Measurements from ENCODE around the gene ASB10.

Gene ASB10

GRCh38 chr7:151148319-151149259 lies 38.5 kb downstream of the ASB10 start:
- no peaks in the 10 kb centered on the region for H3K9me3 ChIP-seq
- no peak overlapping the region for H3K4me3 ChIP-seq
- no peaks in the 10 kb centered on the region for H3K4me1 ChIP-seq
- H3K27me3 ChIP-seq, result no peaks in the 10 kb centered on the region
- no peak overlapping the region for H3K4me2 ChIP-seq
- TF ChIP-seq Cebpa-rat (IDR thresholded peaks at IDR 0.05), result no peak
- H3K9ac ChIP-seq, result no peak overlapping the region
- no peak overlapping the region for H3K27ac ChIP-seq
- H4K20me1 ChIP-seq, result no peaks in the 10 kb centered on the region; the same call in 1 of the 2 replicates
- H3K36me3 ChIP-seq, result peaks cover 16% of the 10 kb centered on the region

- H3K4me2 ChIP-seq, result no peak overlapping the region
- no peak for TF ChIP-seq Cebpa-rat (IDR thresholded peaks at IDR 0.05)
Observed at GRCh38 chr7:151146761-151147160, 40.3 kb downstream of the ASB10 start.

GRCh38 chr7:151144387-151144786 lies 42.7 kb downstream of the ASB10 start:
- Histone ChIP-seq H3K4me3 (no peak overlapping the region), H3K9me3 (no peaks in the 10 kb centered on the region), H3K27me3 (no peaks in the 10 kb centered on the region), H3K27ac (no peak overlapping the region), H3K9ac (no peak overlapping the region), H3K4me2 (no peak overlapping the region), H3K4me1 (peaks cover 19% of the 10 kb centered on the region), H3K36me3 (peaks cover 57% of the 10 kb centered on the region), H4K20me1 (peaks cover 25% of the 10 kb centered on the region)
- no peak for TF ChIP-seq Cebpa-rat (IDR thresholded peaks at IDR 0.05)

More at GRCh38 chr7:151146761-151147160, 40.3 kb downstream of the ASB10 start:
- Histone ChIP-seq H3K9me3 (no peaks in the 10 kb centered on the region), H3K4me3 (no peak overlapping the region), H3K27ac (no peak overlapping the region), H3K9ac (no peak overlapping the region), H3K36me3 (peaks cover 34% of the 10 kb centered on the region), H4K20me1 (peaks cover 15% of the 10 kb centered on the region), H3K4me1 (peaks cover 18% of the 10 kb centered on the region), H3K27me3 (no peaks in the 10 kb centered on the region)

GRCh38 chr7:151143261-151144015 lies 43.6 kb downstream of the ASB10 start:
- no peak overlapping the region for H3K27ac ChIP-seq
- peaks cover 19% of the 10 kb centered on the region for H3K4me1 ChIP-seq
- no peaks in the 10 kb centered on the region for H3K9me3 ChIP-seq
- no peaks in the 10 kb centered on the region for H3K27me3 ChIP-seq
- TF ChIP-seq Cebpa-rat (IDR thresholded peaks at IDR 0.05), result no peak
- peak overlapping the region; percentile 64 for H3K4me2 ChIP-seq
- no peak overlapping the region for H3K9ac ChIP-seq
- H3K36me3 ChIP-seq, result peaks cover 60% of the 10 kb centered on the region
- no peak overlapping the region for H3K4me3 ChIP-seq
- H4K20me1 ChIP-seq, result peaks cover 30% of the 10 kb centered on the region

GRCh38 chr7:151142686-151143040 lies 44.4 kb downstream of the ASB10 start:
- Histone ChIP-seq H3K36me3 (peaks cover 67% of the 10 kb centered on the region), H3K9ac (no peak overlapping the region), H3K27me3 (no peaks in the 10 kb centered on the region), H3K27ac (no peak overlapping the region), H3K4me3 (no peak overlapping the region), H3K4me1 (peaks cover 19% of the 10 kb centered on the region), H3K9me3 (no peaks in the 10 kb centered on the region), H4K20me1 (peaks cover 31% of the 10 kb centered on the region), H3K4me2 (peak overlapping the region; percentile 64)
- TF ChIP-seq Cebpa-rat (IDR thresholded peaks at IDR 0.05), result no peak

- no peak overlapping the region for H3K4me3 ChIP-seq
- peaks cover 73% of the 10 kb centered on the region for H3K36me3 ChIP-seq
- H3K4me2 ChIP-seq, result peak overlapping the region; percentile 64
- no peak overlapping the region for H3K27ac ChIP-seq
- H3K9ac ChIP-seq, result no peak overlapping the region
- no peak for TF ChIP-seq Cebpa-rat (IDR thresholded peaks at IDR 0.05)
- H3K4me1 ChIP-seq, result peaks cover 19% of the 10 kb centered on the region
- H3K9me3 ChIP-seq, result no peaks in the 10 kb centered on the region
- H3K27me3 ChIP-seq, result no peaks in the 10 kb centered on the region
- peaks cover 37% of the 10 kb centered on the region for H4K20me1 ChIP-seq
Observed at GRCh38 chr7:151141855-151142685, 45.0 kb downstream of the ASB10 start.

GRCh38 chr7:151141311-151141854 lies 45.7 kb downstream of the ASB10 start:
- Histone ChIP-seq H3K36me3 (peaks cover 79% of the 10 kb centered on the region), H4K20me1 (peaks cover 40% of the 10 kb centered on the region), H3K9ac (no peak overlapping the region), H3K27me3 (no peaks in the 10 kb centered on the region), H3K4me3 (no peak overlapping the region), H3K27ac (no peak overlapping the region), H3K4me1 (peaks cover 19% of the 10 kb centered on the region), H3K9me3 (no peaks in the 10 kb centered on the region), H3K4me2 (no peak overlapping the region)
- TF ChIP-seq Cebpa-rat (IDR thresholded peaks at IDR 0.05), result no peak

GRCh38 chr7:151140826-151141225 lies 46.2 kb downstream of the ASB10 start:
- Histone ChIP-seq H3K9me3 (no peaks in the 10 kb centered on the region), H4K20me1 (peaks cover 40% of the 10 kb centered on the region), H3K4me2 (no peak overlapping the region), H3K9ac (no peak overlapping the region), H3K36me3 (peaks cover 84% of the 10 kb centered on the region), H3K4me3 (no peak overlapping the region), H3K27me3 (no peaks in the 10 kb centered on the region), H3K27ac (no peak overlapping the region), H3K4me1 (peaks cover 19% of the 10 kb centered on the region)
- no peak for TF ChIP-seq Cebpa-rat (IDR thresholded peaks at IDR 0.05)

GRCh38 chr7:151139791-151140190 lies 47.3 kb downstream of the ASB10 start:
- Histone ChIP-seq H4K20me1 (peaks cover 40% of the 10 kb centered on the region), H3K9ac (no peak overlapping the region), H3K9me3 (no peaks in the 10 kb centered on the region), H3K4me3 (no peak overlapping the region), H3K27me3 (no peaks in the 10 kb centered on the region), H3K27ac (no peak overlapping the region), H3K36me3 (peaks cover 91% of the 10 kb centered on the region), H3K4me1 (peaks cover 19% of the 10 kb centered on the region), H3K4me2 (no peak overlapping the region)
- TF ChIP-seq Cebpa-rat (IDR thresholded peaks at IDR 0.05), result no peak
